Transverse colon (tissue), 4 donors: ENCODE results near the gene MAN1C1. TPM values are rescaled to one million over a fixed set of nuclear protein-coding genes. Genes with fewer than 3 reads are reported as not detected.

Experiments used
- DNase-seq: peaks from one replicate; pipeline ENCODE4 v3.0.0-alpha.2; 2019
- H3K27ac ChIP-seq, 4 donors: fragments of 200-600 bp; sonication (generic); 2 replicates each; pipeline ENCODE4 v1.5.1; 2016 to 2018; ENCODE audit warnings: inconsistent platforms in 4 of 4
- H3K27me3 ChIP-seq: fragments of 200-600 bp; sonication (generic); 2 replicates; pipeline ENCODE4 v1.5.1; 2017; ENCODE audit warnings: inconsistent platforms
- H3K36me3 ChIP-seq, 4 donors: fragments of 200-600 bp; sonication (generic); 2 replicates each; pipeline ENCODE4 v1.5.1; 2017 to 2019; ENCODE audit warnings: inconsistent platforms in 4 of 4
- H3K4me1 ChIP-seq, 4 donors: fragments of 200-600 bp; sonication (generic); 2 replicates each; pipeline ENCODE4 v1.5.1; 2017 to 2020; ENCODE audit warnings: inconsistent platforms in 4 of 4
- H3K4me3 ChIP-seq, 4 donors: fragments of 200-600 bp; sonication (generic); 1 replicate in 1 of 4; 2 replicates in 3 of 4; pipeline versions ENCODE4 v1.5.1 to v1.6.1; 2017 to 2019; ENCODE audit warnings: inconsistent platforms in 4 of 4
- H3K9me3 ChIP-seq, 2 donors: fragments of 200-600 bp; sonication (generic); 2 replicates each; pipeline ENCODE4 v1.5.1; 2017 to 2019; ENCODE audit warnings: inconsistent platforms in 2 of 2
- CTCF ChIP-seq, 5 experiments: fragments of 200-600 bp in 3 of 5; fragments of 450-650 bp in 2 of 5; sonication (generic) in 3 of 5; IDR thresholded peaks; 1 replicate in 2 of 5; 2 replicates in 3 of 5; pipeline ENCODE4 v1.5.1; 2016 to 2017; ENCODE audit warnings: antibody characterized with exemption in 5 of 5, inconsistent platforms in 3 of 5, mild to moderate bottlenecking in 2 of 5, moderate library complexity in 1 of 5
- EP300 ChIP-seq: sonication (generic); formaldehyde crosslinking; IDR thresholded peaks from one replicate; pipeline ENCODE4 v1.6.1; 2017; ENCODE audit warnings: antibody characterized with exemption, low read depth
- POLR2A ChIP-seq: fragments of 450-650 bp; IDR thresholded peaks from one replicate; pipeline ENCODE4 v1.6.1; 2016; ENCODE audit warnings: antibody characterized with exemption, mild to moderate bottlenecking, moderate library complexity
- POLR2AphosphoS5 ChIP-seq, 3 donors: sonication (generic); formaldehyde crosslinking; IDR thresholded peaks; one replicate each; pipeline ENCODE4 v1.6.1; 2016; ENCODE audit warnings: antibody characterized with exemption in 3 of 3
- WGBS, 2 donors: methylation state at CpG; one replicate each; pipeline ENCODE4 v1.1.5; 2018; ENCODE audit warnings: low coverage in 1 of 2; 5-methylcytosine and 5-hydroxymethylcytosine counted together
- in situ Hi-C, 4 donors: fragments of 200-750 bp; cut with MboI; loops; one replicate each; pipeline versions ENCODE4 v1.15.0 to v1.15.1; 2017; ENCODE audit warnings: low sequenced_read_pairs in 3 of 4, low pct_ligation_motif_present in 1 of 4, low pct_unique_long_range_greater_than_20kb in 1 of 4
- intact Hi-C: fragments of 100-400 bp; cut with DNase I; formaldehyde crosslinking; loops from one replicate; pipeline ENCODE4 v1.15.1; 2023; ENCODE audit warnings: low total_unique reads
- total RNA-seq, 4 donors: library from RNA; depleted of rRNA; stranded (reverse); fragments of >200 nt; gene quantifications; one replicate each; pipeline ENCODE4 v1.1.0, GENCODE V29; 2016

Gene MAN1C1
- total RNA-seq, 4 donors from 2014 or later: 2.4 to 6.8 (median 4.3) TPM

- no peaks in the 10 kb centered on the region for H3K27me3 ChIP-seq
- in situ Hi-C loops (no loop called here), intact Hi-C loops (no loop called here)
- TF ChIP-seq CTCF (IDR thresholded peaks at IDR 0.05) (no peak), POLR2A (no peak), EP300 (no peak), POLR2AphosphoS5 (IDR thresholded peaks at IDR 0.05) (no peak)
- H3K27ac ChIP-seq: no peak overlapping the region
- WGBS, 2 donors: 89 to 100% methylated on average over 1 of the region's 1 CpG
- no peak for DNase-seq
- H3K4me1 ChIP-seq: peaks cover 0 to under 1% (median 0%) of the 10 kb centered on the region in 4 donors
- H3K36me3 ChIP-seq: no peaks in the 10 kb centered on the region
- H3K4me3 ChIP-seq: no peak overlapping the region
- H3K9me3 ChIP-seq: no peaks in the 10 kb centered on the region
Measured at GRCh38 chr1:25735956-25736529, 119.5 kb downstream of the MAN1C1 start.

GRCh38 chr1:25737130-25737529, 120.5 kb downstream of the MAN1C1 start:
- 78% methylated on average over 3 of the region's 6 CpGs; no CpG with 5 or more reads in 1 of the 2 donors for WGBS, 2 donors
- intact Hi-C loops (no loop called here), in situ Hi-C loops (no loop called here)
- DNase-seq: no peak
- Histone ChIP-seq H3K36me3 (no peaks in the 10 kb centered on the region), H3K4me3 (no peak overlapping the region), H3K27ac (no peak overlapping the region), H3K27me3 (no peaks in the 10 kb centered on the region), H3K4me1 (no peaks in the 10 kb centered on the region), H3K9me3 (no peaks in the 10 kb centered on the region)
- TF ChIP-seq POLR2AphosphoS5 (IDR thresholded peaks at IDR 0.05) (no peak), EP300 (no peak), CTCF (IDR thresholded peaks at IDR 0.05) (no peak), POLR2A (no peak)

GRCh38 chr1:25738499-25738898, 121.9 kb downstream of the MAN1C1 start:
- Histone ChIP-seq H3K4me3 (no peak overlapping the region), H3K4me1 (peaks cover 6 to 10% (median 8%) of the 10 kb centered on the region in 4 donors), H3K27ac (no peak overlapping the region), H3K27me3 (no peaks in the 10 kb centered on the region), H3K36me3 (no peaks in the 10 kb centered on the region), H3K9me3 (no peaks in the 10 kb centered on the region)
- in situ Hi-C loops: no loop called here
- 73% methylated on average over 2 of the region's 2 CpGs; no CpG with 5 or more reads in 1 of the 2 donors for WGBS, 2 donors
- TF ChIP-seq EP300 (no peak), POLR2AphosphoS5 (IDR thresholded peaks at IDR 0.05) (no peak), CTCF (IDR thresholded peaks at IDR 0.05) (no peak), POLR2A (no peak)
- intact Hi-C loops: no loop called here
- DNase-seq: no peak

GRCh38 chr1:25739341-25739740, 122.8 kb downstream of the MAN1C1 start:
- Histone ChIP-seq H3K27ac (no peak overlapping the region), H3K4me1 (peaks cover 12 to 19% (median 13%) of the 10 kb centered on the region in 4 donors), H3K4me3 (no peak overlapping the region), H3K36me3 (no peaks in the 10 kb centered on the region), H3K9me3 (no peaks in the 10 kb centered on the region), H3K27me3 (no peaks in the 10 kb centered on the region)
- no peak for TF ChIP-seq POLR2AphosphoS5 (IDR thresholded peaks at IDR 0.05)
- no peak for TF ChIP-seq EP300
- TF ChIP-seq CTCF (IDR thresholded peaks at IDR 0.05): no peak
- no peak for TF ChIP-seq POLR2A
- WGBS, 2 donors: 55 to 65% methylated on average over 2 to 4 of the region's 4 CpGs
- in situ Hi-C loops (no loop called here), intact Hi-C loops (no loop called here)
- DNase-seq: no peak
